GM23338 (cell line): ENCODE data around the gene MLEC. TPM values are rescaled to one million over a fixed set of nuclear protein-coding genes. Genes with fewer than 3 reads are reported as not detected.
A peak's percentile ranks its signal among the peaks of the same experiment; 100 is the strongest.

Experiments
- ATAC-seq: fragments of 200-7000 bp; cut with Tn5 transposase; 3 replicates; pipeline ENCODE4 v1.9.1; 2020
- DNase-seq: peaks from one replicate; pipeline ENCODE4 v3.0.0-alpha.2; 2015; ENCODE audit warnings: low spot score
- H2AFZ ChIP-seq: fragments of 200-600 bp; sonication (generic); 2 replicates; pipeline ENCODE4 v1.8.0; 2016; ENCODE audit warnings: antibody characterized with exemption, mild to moderate bottlenecking, moderate library complexity
- H3F3A ChIP-seq: fragments of 200-600 bp; sonication (generic); replicated peaks from 2 replicates; pipeline ENCODE4 v1.8.0; 2017; ENCODE audit warnings: antibody characterized with exemption, mixed run types, low read depth
- H3K27ac ChIP-seq: fragments of 200-600 bp; sonication (generic); 2 replicates; pipeline ENCODE4 v1.6.1; 2016; ENCODE audit warnings: low read depth
- H3K27me3 ChIP-seq: fragments of 200-600 bp; sonication (generic); 2 replicates; pipeline ENCODE4 v1.8.0; 2016; ENCODE audit warnings: mild to moderate bottlenecking, mixed run types, moderate library complexity; ENCODE audit not compliant: insufficient read depth
- H3K36me3 ChIP-seq: fragments of 200-600 bp; sonication (generic); 2 replicates; pipeline ENCODE4 v1.8.0; 2016; ENCODE audit warnings: mild to moderate bottlenecking; ENCODE audit not compliant: insufficient read depth
- H3K4me1 ChIP-seq: fragments of 200-600 bp; sonication (generic); 2 replicates; pipeline ENCODE4 v1.8.0; 2016; ENCODE audit warnings: mild to moderate bottlenecking, moderate library complexity; ENCODE audit not compliant: insufficient read depth
- H3K4me2 ChIP-seq: fragments of 200-600 bp; sonication (generic); 2 replicates; pipeline ENCODE4 v1.7.1; 2017; ENCODE audit warnings: mixed run types
- H3K4me3 ChIP-seq: fragments of 200-600 bp; sonication (generic); 2 replicates; pipeline ENCODE4 v1.6.1; 2016; ENCODE audit warnings: mixed run types
- H3K79me2 ChIP-seq: fragments of 200-600 bp; sonication (generic); replicated peaks from 2 replicates; pipeline ENCODE4 v1.8.0; 2017; ENCODE audit warnings: mild to moderate bottlenecking; ENCODE audit not compliant: insufficient read depth
- H3K9me2 ChIP-seq: fragments of 200-600 bp; sonication (generic); 2 replicates; pipeline ENCODE4 v1.8.0; 2017; ENCODE audit not compliant: insufficient read depth
- H4K20me1 ChIP-seq: fragments of 200-600 bp; sonication (generic); replicated peaks from 2 replicates; pipeline ENCODE4 v1.8.0; 2017; ENCODE audit warnings: mild to moderate bottlenecking; ENCODE audit not compliant: insufficient read depth
- H3K27ac Mint-ChIP-seq: 2 replicates; pipeline ENCODE4 v1.8.0; 2020; ENCODE audit warnings: inconsistent platforms, mild to moderate bottlenecking, moderate library complexity, mixed read lengths
- H3K27me3 Mint-ChIP-seq: 3 replicates; pipeline ENCODE4 v1.8.0; 2022; ENCODE audit warnings: low read depth, mild to moderate bottlenecking, moderate library complexity, mixed read lengths, inconsistent platforms; ENCODE audit not compliant: insufficient read depth, poor library complexity
- H3K36me3 Mint-ChIP-seq: 3 replicates; pipeline ENCODE4 v1.8.0; 2021; ENCODE audit warnings: low read depth, mild to moderate bottlenecking, inconsistent platforms, moderate library complexity, mixed read lengths
- H3K4me1 Mint-ChIP-seq: 3 replicates; pipeline ENCODE4 v1.8.0; 2020; ENCODE audit warnings: mild to moderate bottlenecking, inconsistent platforms, mixed read lengths
- H3K4me3 Mint-ChIP-seq: 3 replicates; pipeline ENCODE4 v1.8.0; 2021; ENCODE audit warnings: moderate library complexity, mild to moderate bottlenecking, inconsistent platforms, mixed read lengths
- H3K9me3 Mint-ChIP-seq: 3 replicates; pipeline ENCODE4 v1.8.0; 2020; ENCODE audit warnings: moderate library complexity, mild to moderate bottlenecking, inconsistent platforms, mixed read lengths
- CREB1 ChIP-seq: fragments of 250-450 bp; sonication (Bioruptor Pico); IDR thresholded peaks from 2 replicates; pipeline ENCODE4 v1.5.0; 2020; ENCODE audit warnings: low read depth, mild to moderate bottlenecking, moderate library complexity
- ETS1 ChIP-seq: IDR thresholded peaks from 2 replicates; pipeline ENCODE4 v1.6.1; 2016; ENCODE audit warnings: antibody characterized with exemption
- EZH2 ChIP-seq: fragments of 200-600 bp; sonication (generic); IDR thresholded peaks from one replicate; pipeline ENCODE4 v1.8.0; 2017; ENCODE audit warnings: antibody characterized with exemption, mild to moderate bottlenecking, low read depth; ENCODE audit not compliant: unreplicated experiment
- EZH2phosphoT487 ChIP-seq: fragments of 200-600 bp; sonication (generic); IDR thresholded peaks from one replicate; pipeline ENCODE4 v1.8.1; 2018; ENCODE audit warnings: antibody characterized with exemption; ENCODE audit not compliant: unreplicated experiment
- JUNB ChIP-seq: IDR thresholded peaks from one replicate; pipeline ENCODE4 v1.6.1; 2016; ENCODE audit warnings: antibody characterized with exemption; ENCODE audit not compliant: unreplicated experiment
- NANOG ChIP-seq: IDR thresholded peaks from 2 replicates; pipeline ENCODE4 v1.6.1; 2016; ENCODE audit warnings: antibody characterized with exemption, borderline replicate concordance
- POLR2AphosphoS5 ChIP-seq: IDR thresholded peaks from 2 replicates; pipeline ENCODE4 v1.6.1; 2016; ENCODE audit warnings: antibody characterized with exemption, low read depth
- REST ChIP-seq: IDR thresholded peaks from one replicate; pipeline ENCODE4 v1.6.1; 2018; ENCODE audit warnings: antibody characterized with exemption; ENCODE audit not compliant: unreplicated experiment
- STAT1 ChIP-seq: IDR thresholded peaks from one replicate; pipeline ENCODE4 v1.6.1; 2016; ENCODE audit warnings: antibody characterized with exemption; ENCODE audit not compliant: unreplicated experiment
- ZNF114 ChIP-seq: fragments of 250-450 bp; sonication (Bioruptor Pico); IDR thresholded peaks from 2 replicates; pipeline ENCODE4 v1.5.0; 2020; ENCODE audit warnings: mild to moderate bottlenecking, moderate library complexity
- ZNF331 ChIP-seq: fragments of 250-450 bp; sonication (Bioruptor Pico); IDR thresholded peaks from 2 replicates; pipeline ENCODE4 v1.5.0; 2020; ENCODE audit warnings: low read depth, mild to moderate bottlenecking, moderate library complexity
- polyA plus RNA-seq: library from polyadenylated mRNA; unstranded; fragments of >200 nt; fragmentation: Nextera tagmentation; extraction: Ambion mirVana; gene quantifications from 2 replicates; pipeline ENCODE4 v1.2.1, GENCODE V29; 2016
- total RNA-seq: library from RNA; depleted of rRNA; stranded (reverse); fragments of >200 nt; shearing (Covaris generic); gene quantifications from 2 replicates; pipeline ENCODE4 v1.2.3, GENCODE V29; 2014
- TF ChIP-seq, protein P1 (sequence below), 2 experiments: fragments of 200-600 bp in 1 of 2; sonication (generic) in 1 of 2; conservative IDR thresholded peaks; 2 replicates each; pipeline versions ENCODE4 v1.5.1 to v1.6.1; 2016 to 2017; ENCODE audit warnings: antibody characterized with exemption in 2 of 2, low read depth in 2 of 2, mild to moderate bottlenecking in 2 of 2, moderate library complexity in 1 of 2

MLEC gene
- total and polyA plus RNA-seq, 2 experiments from 2014 or later: 225 to 264 TPM

DNA sequence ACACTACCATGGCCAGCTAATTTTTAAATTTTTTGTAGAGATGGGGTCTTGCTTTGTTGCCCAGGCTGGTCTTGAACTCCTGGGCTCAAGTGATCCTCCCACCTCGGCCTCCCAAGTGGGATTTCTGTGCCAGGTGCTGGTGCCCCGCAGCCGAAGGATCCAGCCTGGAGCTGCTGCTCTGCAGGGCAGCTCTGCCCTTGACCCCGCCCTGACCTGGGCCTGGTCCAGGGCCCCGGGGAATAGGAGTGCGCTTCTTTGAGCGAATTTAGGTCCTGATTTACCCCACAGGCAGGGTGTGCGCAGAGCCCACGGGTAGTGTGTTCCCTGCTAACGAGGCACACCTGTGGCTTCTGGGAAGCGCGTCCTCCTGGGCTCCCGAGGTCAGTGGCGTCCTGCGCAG is 53.9 kb downstream of the MLEC start:
- no peaks in the 10 kb centered on the region for H3F3A ChIP-seq
- Mint-ChIP-seq H3K36me3 (no peaks in the 10 kb centered on the region), H3K27me3 (peaks cover 4% of the 10 kb centered on the region), H3K9me3 (no peaks in the 10 kb centered on the region), H3K4me1 (no peaks in the 10 kb centered on the region; the same call in 2 of the 3 replicates), H3K4me3 (no peak overlapping the region), H3K27ac (no peak overlapping the region)
- no peak overlapping the region for H3K27ac ChIP-seq
- H3K4me2 ChIP-seq: no peak overlapping the region
- H3K79me2 ChIP-seq: no peaks in the 10 kb centered on the region
- ATAC-seq (no peak), DNase-seq (no peak)
- no peaks in the 10 kb centered on the region for H4K20me1 ChIP-seq
- no peaks in the 10 kb centered on the region for H3K27me3 ChIP-seq
- H2AFZ ChIP-seq: no peak overlapping the region
- TF ChIP-seq CREB1 (CRISPR knock-in tag) (no peak), ETS1 (no peak), STAT1 (no peak), JUNB (no peak), ZNF331 (CRISPR knock-in tag) (no peak), REST (no peak), POLR2AphosphoS5 (no peak), NANOG (no peak), EZH2 (no peak), EZH2phosphoT487 (no peak)
- H3K4me1 ChIP-seq: no peaks in the 10 kb centered on the region
- H3K36me3 ChIP-seq: no peaks in the 10 kb centered on the region
- H3K4me3 ChIP-seq: no peak overlapping the region
- no peaks in the 10 kb centered on the region for H3K9me2 ChIP-seq

GRCh38 chr12:120741476-120742421 is 54.8 kb downstream of the MLEC start:
- no peaks in the 10 kb centered on the region for H3K9me3 Mint-ChIP-seq
- Histone ChIP-seq H4K20me1 (no peaks in the 10 kb centered on the region), H3K4me1 (no peaks in the 10 kb centered on the region), H3K4me2 (no peak overlapping the region), H2AFZ (no peak overlapping the region; the same call in 1 of the 2 replicates), H3F3A (no peaks in the 10 kb centered on the region), H3K27ac (no peak overlapping the region), H3K79me2 (no peaks in the 10 kb centered on the region), H3K27me3 (no peaks in the 10 kb centered on the region), H3K36me3 (no peaks in the 10 kb centered on the region), H3K4me3 (no peak overlapping the region), H3K9me2 (no peaks in the 10 kb centered on the region)
- no peak overlapping the region for H3K27ac Mint-ChIP-seq
- no peak overlapping the region for H3K4me3 Mint-ChIP-seq
- H3K4me1 Mint-ChIP-seq: no peaks in the 10 kb centered on the region; the same call in 2 of the 3 replicates
- no peaks in the 10 kb centered on the region for H3K36me3 Mint-ChIP-seq
- ATAC-seq (no peak), DNase-seq (no peak)
- peaks cover 3% of the 10 kb centered on the region for H3K27me3 Mint-ChIP-seq
- TF ChIP-seq POLR2AphosphoS5 (no peak), STAT1 (no peak), ZNF331 (CRISPR knock-in tag) (no peak), ZNF114 (CRISPR knock-in tag) (no peak)
- TF ChIP-seq, protein P1, sequence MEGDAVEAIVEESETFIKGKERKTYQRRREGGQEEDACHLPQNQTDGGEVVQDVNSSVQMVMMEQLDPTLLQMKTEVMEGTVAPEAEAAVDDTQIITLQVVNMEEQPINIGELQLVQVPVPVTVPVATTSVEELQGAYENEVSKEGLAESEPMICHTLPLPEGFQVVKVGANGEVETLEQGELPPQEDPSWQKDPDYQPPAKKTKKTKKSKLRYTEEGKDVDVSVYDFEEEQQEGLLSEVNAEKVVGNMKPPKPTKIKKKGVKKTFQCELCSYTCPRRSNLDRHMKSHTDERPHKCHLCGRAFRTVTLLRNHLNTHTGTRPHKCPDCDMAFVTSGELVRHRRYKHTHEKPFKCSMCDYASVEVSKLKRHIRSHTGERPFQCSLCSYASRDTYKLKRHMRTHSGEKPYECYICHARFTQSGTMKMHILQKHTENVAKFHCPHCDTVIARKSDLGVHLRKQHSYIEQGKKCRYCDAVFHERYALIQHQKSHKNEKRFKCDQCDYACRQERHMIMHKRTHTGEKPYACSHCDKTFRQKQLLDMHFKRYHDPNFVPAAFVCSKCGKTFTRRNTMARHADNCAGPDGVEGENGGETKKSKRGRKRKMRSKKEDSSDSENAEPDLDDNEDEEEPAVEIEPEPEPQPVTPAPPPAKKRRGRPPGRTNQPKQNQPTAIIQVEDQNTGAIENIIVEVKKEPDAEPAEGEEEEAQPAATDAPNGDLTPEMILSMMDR (conservative IDR thresholded peaks at IDR 0.05; ENCODE audit: low read depth in 2 of 2): peak in 1 of 2 experiments; percentile 19; a peak in 1 of 4 replicates
